ENCODE data around the gene CDRT15.

- TF ChIP-seq PATZ1 (CRISPR knock-in tag; IDR thresholded peaks at IDR 0.05; ENCODE audit: borderline replicate concordance) (no peak), ZNF565 (CRISPR knock-in tag; conservative IDR thresholded peaks at IDR 0.05; ENCODE audit: low read depth) (no peak), ZNF8 (CRISPR knock-in tag; IDR thresholded peaks at IDR 0.05) (no peak), BACH2 (CRISPR knock-in tag; IDR thresholded peaks at IDR 0.05; ENCODE audit: borderline replicate concordance) (no peak), POU6F1 (CRISPR knock-in tag; IDR thresholded peaks at IDR 0.05; ENCODE audit: borderline replicate concordance, low read depth) (no peak), ZNF70 (CRISPR knock-in tag; IDR thresholded peaks at IDR 0.05) (no peak)
Observed at GRCh38 chr17:14196377-14196997, 40.2 kb downstream of the CDRT15 start.
